Measurements from ENCODE around the gene TRIP4. TPM values are rescaled to one million over a fixed set of nuclear protein-coding genes. Genes with fewer than 3 reads are reported as not detected.

The TRIP4 gene
- total and polyA plus RNA-seq, 9 of the 15 experiments (the other 6 are each of a cell fraction or from before 2014, with no cell fraction given): 7.6 to 23.3 (median 16.7) TPM

- TF ChIP-seq CEBPG (CRISPR knock-in tag; IDR thresholded peaks at IDR 0.05) (no peak), CEBPG (tag; conservative IDR thresholded peaks at IDR 0.05 in 1 of 2, IDR thresholded peaks at IDR 0.05 in 1 of 2) (no peak), ZNF253 (CRISPR knock-in tag; conservative IDR thresholded peaks at IDR 0.05) (no peak), SMAD4 (CRISPR knock-in tag; conservative IDR thresholded peaks at IDR 0.05) (no peak), PHF21A (IDR thresholded peaks at IDR 0.05; ENCODE audit: borderline replicate concordance, low read depth) (no peak), CXXC5 (CRISPR knock-in tag; IDR thresholded peaks at IDR 0.05) (no peak), FOXJ3 (CRISPR knock-in tag; IDR thresholded peaks at IDR 0.05) (no peak), PCBP1 (IDR thresholded peaks at IDR 0.05; ENCODE audit: low read depth, low read length, poor library complexity, severe bottlenecking) (no peak)
These were observed 114.9 kb downstream of the TRIP4 start (continued) for GRCh38 chr15:64502551-64502950.

GRCh38 chr15:64503197-64503596 is 115.6 kb downstream of the TRIP4 start:
- Histone ChIP-seq H3K79me2 (ENCODE audit: control insufficient read depth, insufficient read depth, low read length) (peaks cover 86% of the 10 kb centered on the region), H3K27ac (ENCODE audit: extremely low read depth, low read depth, low read length) (no peak overlapping the region), H3K4me3 (no peak overlapping the region), H3K36me3 (ENCODE audit: control insufficient read depth, insufficient read depth, low read length) (peaks cover 70% of the 10 kb centered on the region), H3K9ac (ENCODE audit: insufficient read depth in 1 of 2, low read depth in 2 of 2, low read length in 2 of 2) (no peak overlapping the region), H3K9me3 (replicated peaks; ENCODE audit: control insufficient read depth, insufficient read depth, low read depth, low read length) (no peaks in the 10 kb centered on the region), H3K4me1 (replicated peaks in 1 of 2; ENCODE audit: control insufficient read depth in 2 of 2, insufficient read depth in 2 of 2, low read length in 2 of 2) (peaks cover 6 to 24% of the 10 kb centered on the region in 2 experiments; a peak in 3 of 5 replicates), H3K9me1 (ENCODE audit: control insufficient read depth, insufficient read depth, low read length) (peaks cover 3% of the 10 kb centered on the region), H2AFZ (ENCODE audit: low read depth, low read length) (no peak overlapping the region), H4K20me1 (replicated peaks; ENCODE audit: control insufficient read depth, insufficient read depth, low read length) (peaks cover 31% of the 10 kb centered on the region), H3K27me3 (ENCODE audit: control insufficient read depth in 2 of 2, insufficient read depth in 2 of 2, low read length in 2 of 2) (no peaks in the 10 kb centered on the region), H3K4me2 (ENCODE audit: insufficient read depth, low read length) (no peak overlapping the region)
- no peak for DNase-seq (ENCODE audit: extremely low read depth in 1 of 4, low spot score in 3 of 4)
- in situ Hi-C loops (cut with MboI) (no loop called here), intact Hi-C loops (cut with micrococcal nuclease) (no loop called here)
- BruUV-seq (replicated peaks): no TSS peak
- POLR2A ChIA-PET: interaction anchor here (0.6 to 1.6 kb wide), 6 partner anchors 8 to 73 kb away, joined by 3 to 10 read pairs (median 4); no protein-coding TSS in a partner anchor
- CTCF ChIA-PET (ENCODE audit: low intra/inter-chr PET ratio): no interaction called here
- no peak for FAIRE-seq
- 42% methylated on average over 4 of the region's 4 CpGs for WGBS (ENCODE audit: insufficient coverage, low coverage, missing lambda C conversion rate)
- ATAC-seq: no peak
- TF ChIP-seq ZBTB7A (IDR thresholded peaks at IDR 0.05; ENCODE audit: borderline replicate concordance, control insufficient read depth, low read depth, low read length): no peak
- TF ChIP-seq SMARCE1 (IDR thresholded peaks at IDR 0.05): no peak
- no peak for TF ChIP-seq FOXP4 (CRISPR knock-in tag; IDR thresholded peaks at IDR 0.05; ENCODE audit: borderline replicate concordance)
- TF ChIP-seq YY1 (IDR thresholded peaks at IDR 0.05; ENCODE audit: borderline replicate concordance in 1 of 3, control insufficient read depth in 1 of 3, extremely low read depth in 1 of 3, insufficient read depth in 3 of 3, insufficient read length in 1 of 3, insufficient replicate concordance in 2 of 3, low read depth in 1 of 3, low read length in 2 of 3): no peak
- no peak for TF ChIP-seq ZFP91 (CRISPR knock-in tag; IDR thresholded peaks at IDR 0.05)
- TF ChIP-seq PKNOX1 (IDR thresholded peaks at IDR 0.05): peak; percentile 66
- TF ChIP-seq IRF2 (CRISPR knock-in tag; IDR thresholded peaks at IDR 0.05): no peak
- TF ChIP-seq TAL1 (IDR thresholded peaks at IDR 0.05): no peak
- no peak for TF ChIP-seq COPS2 (conservative IDR thresholded peaks at IDR 0.05)

All from K562 (cell line).